H1 (cell line): ENCODE data around the gene STARD7. TPM values are rescaled to one million over a fixed set of nuclear protein-coding genes. Genes with fewer than 3 reads are reported as not detected.

Experiments used
- CTCF ChIA-PET: fragments of 300-600 bp; sonication (Branson Sonifier 250); formaldehyde crosslinking; loops from one replicate; lab custom pipeline; 2021; ENCODE audit not compliant: partially characterized antibody; lab: Charles Lee
- POLR2A ChIA-PET: fragments of 300-600 bp; sonication (Branson Sonifier 250); formaldehyde crosslinking; loops from one replicate; lab custom pipeline; 2021; ENCODE audit warnings: inconsistent platforms; ENCODE audit not compliant: partially characterized antibody; lab: Charles Lee
- DNase-seq, 2 experiments: peaks; one replicate each; pipeline versions ENCODE4 v3.0.0 to v3.0.0-alpha.2; 2010 to 2022; ENCODE audit warnings: low spot score in 2 of 2, low read depth in 1 of 2, mixed read lengths in 1 of 2
- FAIRE-seq: peaks from 2 replicates; lab custom pipeline; 2011; peaks lifted over from hg19 to GRCh38; lab: Jason Lieb, UNC
- H2AFZ ChIP-seq: 2 replicates; pipeline ENCODE4 v1.8.1; 2012; ENCODE audit warnings: low read length, inconsistent platforms
- H2AK5ac ChIP-seq: 2 replicates; pipeline ENCODE4 v1.6.1; 2013; ENCODE audit warnings: low read depth, low read length
- H2BK120ac ChIP-seq: replicated peaks from 2 replicates; pipeline ENCODE3; 2013; ENCODE audit warnings: low read depth, low read length, inconsistent platforms
- H2BK12ac ChIP-seq: 2 replicates; pipeline ENCODE4 v1.6.1; 2013; ENCODE audit warnings: low read depth, low read length
- H2BK15ac ChIP-seq: 2 replicates; pipeline ENCODE4 v1.6.1; 2013; ENCODE audit warnings: low read length
- H2BK20ac ChIP-seq: 2 replicates; pipeline ENCODE4 v1.6.1; 2013; ENCODE audit warnings: low read length
- H2BK5ac ChIP-seq: 2 replicates; pipeline ENCODE4 v1.6.1; 2013; ENCODE audit warnings: low read depth, low read length
- H3K14ac ChIP-seq: 2 replicates; pipeline ENCODE4 v1.6.1; 2013; ENCODE audit warnings: inconsistent platforms; ENCODE audit not compliant: insufficient read length
- H3K18ac ChIP-seq: 2 replicates; pipeline ENCODE4 v1.6.1; 2013; ENCODE audit warnings: low read length; ENCODE audit errors: extremely low read depth
- H3K23ac ChIP-seq: 2 replicates; pipeline ENCODE4 v1.6.1; 2013; ENCODE audit warnings: inconsistent platforms; ENCODE audit not compliant: insufficient read length
- H3K23me2 ChIP-seq: 2 replicates; pipeline ENCODE4 v1.6.1; 2013; ENCODE audit warnings: low read depth, low read length
- H3K27ac ChIP-seq: 2 replicates; pipeline ENCODE4 v1.6.1; 2011; ENCODE audit warnings: low read depth, low read length, inconsistent platforms
- H3K27me3 ChIP-seq, 4 experiments: replicated peaks in 1 of 4; 1 replicate in 1 of 4; 2 replicates in 3 of 4; pipeline versions ENCODE4 v1.6.1 to v1.8.1; 2011 to 2013; ENCODE audit warnings: low read length in 3 of 4, mild to moderate bottlenecking in 3 of 4, inconsistent platforms in 2 of 4, mixed read lengths in 2 of 4, moderate library complexity in 1 of 4; ENCODE audit not compliant: control insufficient read depth in 3 of 4, insufficient read depth in 3 of 4; ENCODE audit errors: extremely low read depth in 1 of 4
- H3K36me3 ChIP-seq, 4 experiments: 2 replicates each; pipeline versions ENCODE4 v1.6.1 to v1.8.1; 2011 to 2013; ENCODE audit warnings: mild to moderate bottlenecking in 4 of 4, low read length in 3 of 4, moderate library complexity in 2 of 4, control low read depth in 1 of 4, inconsistent platforms in 1 of 4; ENCODE audit not compliant: insufficient read depth in 4 of 4, control insufficient read depth in 2 of 4
- H3K4ac ChIP-seq: replicated peaks from 2 replicates; pipeline ENCODE3; 2013; ENCODE audit warnings: low read length, low read depth, mixed read lengths, inconsistent platforms; ENCODE audit not compliant: insufficient read length
- H3K4me1 ChIP-seq, 4 experiments: replicated peaks in 1 of 4; 1 replicate in 1 of 4; 2 replicates in 3 of 4; pipeline versions ENCODE4 v1.6.1 to v1.8.1; 2011 to 2013; ENCODE audit warnings: low read length in 3 of 4, inconsistent platforms in 2 of 4, mixed read lengths in 1 of 4; ENCODE audit not compliant: insufficient read depth in 4 of 4, control insufficient read depth in 3 of 4
- H3K4me2 ChIP-seq, 2 experiments: 2 replicates each; pipeline versions ENCODE4 v1.6.1 to v1.8.1; 2011 to 2013; ENCODE audit warnings: low read depth in 2 of 2, low read length in 2 of 2, control low read depth in 1 of 2, inconsistent platforms in 1 of 2, mild to moderate bottlenecking in 1 of 2; ENCODE audit not compliant: insufficient read depth in 1 of 2
- H3K4me3 ChIP-seq, 4 experiments: fragments of 200-600, 300-600 bp in 1 of 4; sonication (generic), shearing (Covaris generic), sonication (Bioruptor Twin) in 1 of 4; 2 replicates each; pipeline versions ENCODE4 v1.5.1 to v1.8.1; 2011 to 2016; ENCODE audit warnings: low read length in 4 of 4, low read depth in 3 of 4, control low read depth in 2 of 4, inconsistent platforms in 2 of 4, mild to moderate bottlenecking in 2 of 4, mixed read lengths in 1 of 4, moderate library complexity in 1 of 4; ENCODE audit not compliant: insufficient read depth in 2 of 4; ENCODE audit errors: extremely low read depth in 1 of 4
- H3K56ac ChIP-seq: replicated peaks from 2 replicates; pipeline ENCODE3; 2013; ENCODE audit warnings: low read depth, mild to moderate bottlenecking, mixed read lengths, low read length, inconsistent platforms; ENCODE audit not compliant: insufficient read length
- H3K79me1 ChIP-seq: 2 replicates; pipeline ENCODE4 v1.6.1; 2013; ENCODE audit warnings: low read depth, low read length, control low read depth
- H3K79me2 ChIP-seq, 2 experiments: 2 replicates each; pipeline versions ENCODE4 v1.6.1 to v1.8.1; 2012 to 2013; ENCODE audit warnings: low read length in 2 of 2, mild to moderate bottlenecking in 2 of 2, inconsistent platforms in 1 of 2; ENCODE audit not compliant: insufficient read depth in 2 of 2, control insufficient read depth in 1 of 2
- H3K9ac ChIP-seq, 4 experiments: replicated peaks in 1 of 4; 1 replicate in 1 of 4; 2 replicates in 3 of 4; pipeline versions ENCODE4 v1.6.1 to v1.8.1; 2011 to 2013; ENCODE audit warnings: low read depth in 3 of 4, low read length in 3 of 4, control low read depth in 2 of 4, mild to moderate bottlenecking in 2 of 4, moderate library complexity in 2 of 4, inconsistent platforms in 1 of 4; ENCODE audit errors: extremely low read depth in 1 of 4
- H3K9me3 ChIP-seq, 2 experiments: 2 replicates each; pipeline versions ENCODE4 v1.6.1 to v1.8.1; 2012 to 2013; ENCODE audit warnings: mild to moderate bottlenecking in 2 of 2, moderate library complexity in 2 of 2, control low read depth in 1 of 2, inconsistent platforms in 1 of 2, low read depth in 1 of 2, low read length in 1 of 2, mixed read lengths in 1 of 2; ENCODE audit not compliant: insufficient read depth in 2 of 2
- H4K20me1 ChIP-seq, 2 experiments: replicated peaks in 1 of 2; 2 replicates each; pipeline versions ENCODE3 to v1.8.1; 2011 to 2013; ENCODE audit warnings: inconsistent platforms in 2 of 2, low read length in 2 of 2, mild to moderate bottlenecking in 1 of 2; ENCODE audit not compliant: insufficient read depth in 2 of 2, control insufficient read depth in 1 of 2
- H4K5ac ChIP-seq: 2 replicates; pipeline ENCODE4 v1.6.1; 2013; ENCODE audit warnings: low read length, low read depth, mixed read lengths, inconsistent platforms; ENCODE audit not compliant: insufficient read length
- H4K8ac ChIP-seq: 2 replicates; pipeline ENCODE4 v1.8.0; 2013; ENCODE audit warnings: mild to moderate bottlenecking, moderate library complexity, low read length, inconsistent platforms; ENCODE audit not compliant: insufficient read depth; ENCODE audit errors: extremely low read depth
- H4K91ac ChIP-seq: replicated peaks from 2 replicates; pipeline ENCODE3; 2013; ENCODE audit warnings: low read length, mixed read lengths, inconsistent platforms; ENCODE audit not compliant: insufficient read length
- RNF2 ChIP-seq: fragments of 200-900, 300-1000 bp; sonication (generic); IDR thresholded peaks from 2 replicates; pipeline ENCODE4 v1.7.1; 2016; ENCODE audit warnings: borderline replicate concordance, low read depth, mild to moderate bottlenecking, antibody characterized with exemption, low read length; ENCODE audit not compliant: poor library complexity, severe bottlenecking; ENCODE audit errors: missing control alignments
- WGBS, 2 experiments: shearing (Covaris generic) in 1 of 2; methylation state at CpG; one replicate each; pipeline versions ENCODE4 v1.1.6 to v1.1.7; 2013 to 2015; ENCODE audit warnings: low lambda C conversion rate in 2 of 2, mixed read lengths in 2 of 2, inconsistent platforms in 1 of 2, low coverage in 1 of 2, missing lambda C conversion rate in 1 of 2; ENCODE audit not compliant: insufficient replicate concordance in 2 of 2, insufficient coverage in 1 of 2, insufficient read length in 1 of 2; ENCODE audit errors: extremely low coverage in 1 of 2, missing lambda C conversion rate in 1 of 2; 5-methylcytosine and 5-hydroxymethylcytosine counted together
- polyA plus RNA-seq, 7 experiments: library from polyadenylated mRNA; depleted of rRNA in 3 of 7; stranded (reverse) in 5 of 7; unstranded in 2 of 7; fragments of >200 nt in 5 of 7; fragments of 200-250 nt in 2 of 7; gene quantifications; 1 replicate in 5 of 7; 2 replicates in 1 of 7; 4 replicates in 1 of 7; pipeline versions ENCODE4 v1.2.1 to v1.2.3, GENCODE V29; 2011 to 2013; ENCODE audit warnings: missing spikeins in 2 of 7, mixed read lengths in 2 of 7
- total RNA-seq: library from RNA; stranded (reverse); fragmentation: NEBNext Ultra II Directional; extraction: Animal tissue kit (Norgen Biotek cat#: 25700); gene quantifications from 2 replicates; pipeline ENCODE4 v1.2.1, GENCODE V29; 2021

The STARD7 gene
- total and polyA plus RNA-seq, 2 of the 8 experiments (the other 6 are each of a cell fraction or from before 2014, with no cell fraction given) = 89.1 to 200 TPM

- CTCF ChIA-PET = interaction anchor here (0.7 to 2.1 kb wide), 8 partner anchors 9 to 124 kb away, joined by 3 to 5 read pairs (median 3); no protein-coding TSS in a partner anchor
- no peak for DNase-seq
- H3K36me3 ChIP-seq = no peaks in the 10 kb centered on the region
Observed at GRCh38 chr2:96233880-96234316, 25.3 kb upstream of the STARD7 start.

More at GRCh38 chr2:96233880-96234316, 25.3 kb upstream of the STARD7 start:
- no peak overlapping the region for H2BK120ac ChIP-seq
- H2BK20ac ChIP-seq = no peak overlapping the region
- 84% methylated on average over 4 of the region's 4 CpGs; no CpG with 5 or more reads in 1 of the 2 experiments for WGBS, 2 experiments
- H3K4me2 ChIP-seq = no peak overlapping the region
- H4K20me1 ChIP-seq = peaks cover 0 to 2% of the 10 kb centered on the region in 2 experiments
- no peaks in the 10 kb centered on the region for H3K79me2 ChIP-seq
- no peak overlapping the region for H2BK15ac ChIP-seq
- H3K23me2 ChIP-seq = no peaks in the 10 kb centered on the region
- H3K27ac ChIP-seq = no peak overlapping the region
- H3K27me3 ChIP-seq = no peaks in the 10 kb centered on the region
- H3K79me1 ChIP-seq = no peaks in the 10 kb centered on the region
- no peak overlapping the region for H3K18ac ChIP-seq
- H2AK5ac ChIP-seq = no peak overlapping the region
- H3K4me3 ChIP-seq = no peak overlapping the region
- H4K8ac ChIP-seq = no peak overlapping the region
- H2BK5ac ChIP-seq = no peak overlapping the region
- no peak overlapping the region for H3K56ac ChIP-seq
- no peak overlapping the region for H3K14ac ChIP-seq
- H4K91ac ChIP-seq = no peak overlapping the region
- H2AFZ ChIP-seq = no peak overlapping the region
- FAIRE-seq = no peak
- no peak overlapping the region for H3K23ac ChIP-seq
- H3K4me1 ChIP-seq = no peaks in the 10 kb centered on the region
- no peak for TF ChIP-seq RNF2
- POLR2A ChIA-PET = no interaction called here
- no peak overlapping the region for H3K9ac ChIP-seq
- H2BK12ac ChIP-seq = no peak overlapping the region
- no peaks in the 10 kb centered on the region for H3K9me3 ChIP-seq
- no peak overlapping the region for H3K4ac ChIP-seq
- H4K5ac ChIP-seq = no peak overlapping the region
